ENCODE results near the gene PSG4.
"Not testable (repeated sequence)": the region's sequence is repeated elsewhere in the genome, so short reads cannot be mapped to it uniquely, and the experiment has no call there.

Gene PSG4

DNA sequence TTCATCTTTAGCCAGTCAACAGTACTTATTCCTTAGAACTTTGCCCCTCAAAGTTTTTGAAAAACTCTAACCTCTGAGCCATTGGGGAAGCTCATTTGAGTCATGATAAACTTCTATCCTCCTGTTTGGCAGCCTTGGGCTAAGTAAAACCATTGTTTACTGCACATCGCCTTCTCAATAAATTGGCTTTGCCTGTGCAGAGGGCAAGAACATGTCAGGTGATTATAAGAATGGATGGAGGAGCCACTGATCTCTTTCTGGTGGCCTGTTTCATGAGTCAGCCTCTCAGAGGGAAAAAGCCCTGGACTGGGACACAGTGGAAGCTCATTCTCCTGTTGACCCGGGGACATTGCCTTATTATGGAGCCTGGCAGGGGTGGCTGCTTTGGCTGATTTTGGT lies 19.4 kb upstream of the PSG4 start:
- Histone ChIP-seq H3K9me3 (ENCODE audit: control insufficient read depth in 1 of 2, low read length in 2 of 2) (peaks cover 6 to 22% of the 10 kb centered on the region in 2 donors), H3K4me3 (ENCODE audit: low read depth in 1 of 2, low read length in 2 of 2) (no peak overlapping the region), H3K27me3 (ENCODE audit: low read depth, low read length) (no peaks in the 10 kb centered on the region), H3K27ac (ENCODE audit: low read length) (no peak overlapping the region), H3K36me3 (ENCODE audit: control insufficient read depth in 1 of 2, insufficient read depth in 2 of 2, low read length in 2 of 2) (no peaks in the 10 kb centered on the region), H3K4me1 (ENCODE audit: control insufficient read depth in 1 of 2, insufficient read depth in 2 of 2, low read length in 2 of 2) (no peaks in the 10 kb centered on the region)

DNA sequence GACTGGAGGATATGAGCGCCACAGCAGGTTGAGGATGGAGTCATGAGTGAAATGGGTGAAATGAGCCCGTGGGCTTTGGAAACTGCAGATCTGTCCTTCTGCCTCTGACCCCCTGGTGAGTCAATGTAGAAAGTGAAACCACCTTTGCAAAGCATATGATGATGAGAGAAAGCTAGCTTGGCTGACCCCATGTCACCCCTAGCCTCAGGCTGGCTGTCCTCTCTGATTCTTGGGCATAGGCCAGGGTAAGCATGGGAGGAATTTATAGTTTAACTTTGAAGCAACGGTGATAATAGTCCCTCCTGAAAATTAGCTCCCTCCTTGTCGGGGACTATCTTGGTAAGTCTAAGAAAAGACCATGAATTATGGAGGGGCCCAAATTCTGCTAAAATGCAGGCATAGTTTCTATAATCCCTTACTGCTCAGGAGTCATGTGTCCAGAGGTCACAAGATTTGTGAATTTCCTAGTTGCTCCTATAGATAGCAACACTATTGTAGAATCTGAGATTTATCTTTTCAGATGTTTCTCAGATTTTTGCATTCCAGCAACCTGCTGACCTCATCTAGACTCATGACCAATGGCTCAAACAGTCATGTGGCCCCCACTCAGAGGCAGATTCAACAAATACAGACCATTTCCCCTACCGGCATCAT lies 18.9 kb upstream of the PSG4 start:
- H3K4me1 ChIP-seq (ENCODE audit: control insufficient read depth in 1 of 2, insufficient read depth in 2 of 2, low read length in 2 of 2); H3K27ac ChIP-seq (ENCODE audit: low read length); H3K27me3 ChIP-seq (ENCODE audit: low read depth, low read length); H3K4me3 ChIP-seq (ENCODE audit: low read depth in 1 of 2, low read length in 2 of 2); H3K36me3 ChIP-seq (ENCODE audit: control insufficient read depth in 1 of 2, insufficient read depth in 2 of 2, low read length in 2 of 2): not testable (repeated sequence)
- peaks cover 2 to 20% of the 10 kb centered on the region in 2 donors for H3K9me3 ChIP-seq (ENCODE audit: control insufficient read depth in 1 of 2, low read length in 2 of 2)

DNA sequence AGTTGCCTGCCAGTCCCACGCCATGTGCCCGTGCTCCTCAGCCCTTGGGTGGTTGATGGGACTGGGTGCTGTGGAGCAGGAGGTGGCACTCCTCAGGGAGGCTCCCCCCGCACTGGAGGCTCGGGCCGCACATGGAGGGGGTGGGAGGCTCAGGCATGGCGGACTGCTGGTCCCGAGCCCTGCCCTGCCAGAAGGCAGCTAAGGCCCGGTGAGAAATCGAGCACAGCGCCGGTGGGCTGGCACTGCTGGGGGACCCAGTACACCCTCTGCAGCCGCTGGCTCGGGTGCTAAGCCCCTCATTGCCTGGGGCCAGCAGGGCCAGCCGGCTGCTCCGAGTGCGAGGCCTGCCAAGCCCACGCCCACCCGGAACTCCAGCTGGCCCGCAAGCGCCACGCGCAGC lies 16.5 kb upstream of the PSG4 start:
- not testable (repeated sequence) for H3K27me3 ChIP-seq (ENCODE audit: low read depth, low read length); H3K27ac ChIP-seq (ENCODE audit: low read length); H3K9me3 ChIP-seq (ENCODE audit: control insufficient read depth in 1 of 2, low read length in 2 of 2); H3K36me3 ChIP-seq (ENCODE audit: control insufficient read depth in 1 of 2, insufficient read depth in 2 of 2, low read length in 2 of 2); H3K4me1 ChIP-seq (ENCODE audit: control insufficient read depth in 1 of 2, insufficient read depth in 2 of 2, low read length in 2 of 2); H3K4me3 ChIP-seq (ENCODE audit: low read depth in 1 of 2, low read length in 2 of 2)

DNA sequence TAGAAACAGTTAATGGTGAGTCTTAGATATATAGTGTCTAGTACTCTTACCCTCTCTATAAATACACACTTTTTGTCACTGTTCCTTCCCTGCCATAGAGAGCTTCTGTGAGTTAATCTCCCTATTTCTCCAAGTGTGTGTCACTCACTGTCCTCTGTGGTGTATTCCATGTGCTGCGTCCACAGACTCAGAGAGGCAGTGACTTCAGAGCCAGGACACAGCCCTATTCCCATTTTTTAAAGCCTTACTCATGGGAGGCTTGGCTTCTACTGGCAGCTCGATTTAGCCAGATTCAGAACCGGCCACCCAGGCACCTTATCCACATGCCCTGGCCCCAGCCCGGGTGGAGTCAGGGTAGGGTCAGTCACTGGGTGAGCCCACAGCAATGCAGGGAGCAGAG lies 13.7 kb upstream of the PSG4 start:
- not testable (repeated sequence) for H3K9me3 ChIP-seq (ENCODE audit: control insufficient read depth in 1 of 2, low read length in 2 of 2); H3K4me3 ChIP-seq (ENCODE audit: low read depth in 1 of 2, low read length in 2 of 2); H3K4me1 ChIP-seq (ENCODE audit: control insufficient read depth in 1 of 2, insufficient read depth in 2 of 2, low read length in 2 of 2); H3K27me3 ChIP-seq (ENCODE audit: low read depth, low read length); H3K36me3 ChIP-seq (ENCODE audit: control insufficient read depth in 1 of 2, insufficient read depth in 2 of 2, low read length in 2 of 2); H3K27ac ChIP-seq (ENCODE audit: low read length)

DNA sequence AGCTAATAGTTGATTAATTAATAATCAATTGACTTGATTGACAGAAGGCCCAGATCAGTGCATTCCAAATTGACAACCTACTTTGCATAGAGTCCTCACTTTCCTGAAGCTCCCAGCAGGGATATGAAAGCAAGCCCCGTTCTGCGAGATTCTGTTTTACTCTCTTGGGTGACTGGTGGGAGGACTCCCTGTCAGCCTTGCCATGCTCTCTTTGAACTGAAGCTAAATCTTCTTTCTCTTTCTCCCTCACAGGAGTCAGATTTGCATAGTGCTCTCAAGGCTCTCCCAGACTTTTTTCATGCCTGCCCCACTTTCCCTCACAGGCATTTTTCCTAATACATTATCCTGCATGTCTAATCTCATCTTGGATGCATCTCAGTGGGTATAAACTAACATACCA lies 10.4 kb upstream of the PSG4 start:
- not testable (repeated sequence) for H3K27ac ChIP-seq (ENCODE audit: low read length); H3K27me3 ChIP-seq (ENCODE audit: low read depth, low read length); H3K9me3 ChIP-seq (ENCODE audit: control insufficient read depth in 1 of 2, low read length in 2 of 2); H3K4me3 ChIP-seq (ENCODE audit: low read depth in 1 of 2, low read length in 2 of 2); H3K36me3 ChIP-seq (ENCODE audit: control insufficient read depth in 1 of 2, insufficient read depth in 2 of 2, low read length in 2 of 2); H3K4me1 ChIP-seq (ENCODE audit: control insufficient read depth in 1 of 2, insufficient read depth in 2 of 2, low read length in 2 of 2)

DNA sequence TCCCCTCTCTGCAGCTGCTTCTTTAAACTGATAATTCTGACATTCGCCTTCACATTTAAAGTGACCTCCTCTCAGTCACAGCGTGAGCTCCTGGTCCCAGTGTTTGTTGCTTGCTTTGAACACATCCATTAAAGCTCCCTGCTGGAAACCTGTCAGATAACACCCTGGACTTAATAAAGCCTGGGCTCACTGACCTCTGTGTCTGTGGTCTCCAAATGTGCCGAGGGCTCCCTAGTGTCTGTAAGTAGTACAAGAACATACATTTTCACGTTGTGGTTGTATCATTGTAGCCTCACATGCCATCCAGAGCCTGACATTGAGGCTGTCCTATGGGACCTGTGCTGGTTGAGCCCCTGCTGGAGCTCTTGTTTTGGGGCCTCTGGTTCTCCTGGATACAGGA lies 2.6 kb upstream of the PSG4 start:
- H3K36me3 ChIP-seq (ENCODE audit: control insufficient read depth in 1 of 2, insufficient read depth in 2 of 2, low read length in 2 of 2): no peaks in the 10 kb centered on the region
- H3K4me3 ChIP-seq (ENCODE audit: low read depth in 1 of 2, low read length in 2 of 2): no peak overlapping the region
- H3K27me3 ChIP-seq (ENCODE audit: low read depth, low read length): no peaks in the 10 kb centered on the region
- no peaks in the 10 kb centered on the region for H3K9me3 ChIP-seq (ENCODE audit: control insufficient read depth in 1 of 2, low read length in 2 of 2)
- H3K27ac ChIP-seq (ENCODE audit: low read length): no peak overlapping the region
- H3K4me1 ChIP-seq (ENCODE audit: control insufficient read depth in 1 of 2, insufficient read depth in 2 of 2, low read length in 2 of 2): no peaks in the 10 kb centered on the region

DNA sequence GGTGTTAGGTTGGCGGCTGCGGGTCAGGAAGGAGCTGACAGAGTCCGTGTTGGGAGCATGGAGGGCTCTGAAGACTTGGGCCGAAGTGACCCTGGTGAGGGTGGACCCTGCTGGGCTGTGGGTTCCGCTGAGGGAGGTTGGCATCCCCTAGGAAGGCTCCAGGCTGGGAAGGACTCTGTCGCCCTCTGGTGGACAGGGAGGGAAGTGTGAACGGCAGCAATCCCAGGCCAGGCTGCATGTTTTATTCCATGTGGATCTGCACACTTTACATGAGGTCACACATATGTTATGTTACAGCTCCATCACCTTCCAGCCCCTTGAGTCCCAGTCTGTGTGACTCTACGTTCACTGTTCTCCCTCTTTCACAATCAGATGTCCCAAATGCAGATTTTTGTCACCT lies 1.7 kb upstream of the PSG4 start:
- not testable (repeated sequence) for H3K9me3 ChIP-seq (ENCODE audit: control insufficient read depth in 1 of 2, low read length in 2 of 2); H3K36me3 ChIP-seq (ENCODE audit: control insufficient read depth in 1 of 2, insufficient read depth in 2 of 2, low read length in 2 of 2); H3K27ac ChIP-seq (ENCODE audit: low read length); H3K4me1 ChIP-seq (ENCODE audit: control insufficient read depth in 1 of 2, insufficient read depth in 2 of 2, low read length in 2 of 2); H3K4me3 ChIP-seq (ENCODE audit: low read depth in 1 of 2, low read length in 2 of 2); H3K27me3 ChIP-seq (ENCODE audit: low read depth, low read length)

DNA sequence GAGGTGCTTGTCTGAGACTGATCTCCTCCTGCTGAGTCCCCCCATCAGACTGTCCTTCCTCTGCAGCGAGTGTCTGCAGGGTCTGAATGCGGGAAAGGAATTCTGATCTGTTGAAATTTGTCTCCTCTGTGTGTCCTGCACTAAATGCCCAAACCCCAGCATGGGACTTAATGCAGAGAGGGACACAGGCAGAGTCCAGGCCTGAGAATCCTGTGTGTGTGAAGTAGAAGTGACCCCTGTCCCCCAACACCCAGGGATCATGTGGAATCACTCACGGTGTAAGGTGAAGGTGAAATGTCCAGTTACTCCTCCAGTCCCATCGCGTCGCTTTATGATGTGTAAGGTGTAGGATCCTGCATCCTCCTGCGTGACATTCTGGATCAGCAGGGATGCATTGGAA lies 1.8 kb downstream of the PSG4 start:
- H3K4me1 ChIP-seq (ENCODE audit: control insufficient read depth in 1 of 2, insufficient read depth in 2 of 2, low read length in 2 of 2); H3K27ac ChIP-seq (ENCODE audit: low read length); H3K27me3 ChIP-seq (ENCODE audit: low read depth, low read length); H3K36me3 ChIP-seq (ENCODE audit: control insufficient read depth in 1 of 2, insufficient read depth in 2 of 2, low read length in 2 of 2); H3K9me3 ChIP-seq (ENCODE audit: control insufficient read depth in 1 of 2, low read length in 2 of 2); H3K4me3 ChIP-seq (ENCODE audit: low read depth in 1 of 2, low read length in 2 of 2): not testable (repeated sequence)

DNA sequence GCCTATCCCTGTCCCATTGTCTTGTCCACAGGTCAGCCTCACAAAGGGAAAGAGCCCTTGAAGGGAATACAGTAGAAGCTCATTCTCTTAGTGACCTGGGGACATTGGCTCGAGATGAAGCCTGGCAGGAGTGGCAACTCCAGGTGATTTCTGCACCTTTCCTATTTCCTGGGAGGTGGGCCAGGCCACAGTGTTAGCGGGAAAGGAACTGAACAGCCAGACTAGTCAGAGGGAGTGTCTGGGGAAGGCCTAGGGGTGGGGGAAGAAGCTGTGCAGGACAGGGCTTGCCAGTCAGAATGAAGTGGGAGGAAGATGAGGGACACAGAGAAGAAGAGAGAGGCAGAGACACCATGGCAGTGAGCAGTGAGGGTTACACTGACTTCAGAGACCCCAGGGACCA lies 3.5 kb downstream of the PSG4 start:
- H3K4me3 ChIP-seq (ENCODE audit: low read depth in 1 of 2, low read length in 2 of 2); H3K36me3 ChIP-seq (ENCODE audit: control insufficient read depth in 1 of 2, insufficient read depth in 2 of 2, low read length in 2 of 2); H3K4me1 ChIP-seq (ENCODE audit: control insufficient read depth in 1 of 2, insufficient read depth in 2 of 2, low read length in 2 of 2); H3K27ac ChIP-seq (ENCODE audit: low read length); H3K27me3 ChIP-seq (ENCODE audit: low read depth, low read length); H3K9me3 ChIP-seq (ENCODE audit: control insufficient read depth in 1 of 2, low read length in 2 of 2): not testable (repeated sequence)

DNA sequence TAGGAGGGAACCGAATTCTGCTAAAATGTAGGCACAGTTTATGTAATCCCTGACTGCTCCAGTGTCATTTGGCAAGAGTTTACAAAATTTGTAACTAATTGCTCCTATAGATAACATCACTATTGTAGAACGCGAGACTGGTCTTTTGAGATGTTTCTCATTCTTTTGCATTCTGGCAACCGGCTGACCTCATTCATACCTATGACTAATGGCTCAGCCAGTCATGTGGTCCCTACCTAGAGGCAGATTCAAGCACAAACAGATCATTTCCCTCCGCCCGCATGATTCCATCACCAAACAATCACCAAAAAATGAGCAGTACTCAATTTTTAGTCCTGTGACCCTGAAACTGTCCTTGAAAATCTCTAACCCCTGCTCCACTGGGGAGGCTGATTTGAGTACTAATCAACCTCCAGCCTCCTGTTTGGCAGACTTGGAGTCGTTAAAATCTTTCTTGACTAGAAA lies 4.1 kb downstream of the PSG4 start:
- not testable (repeated sequence) for H3K27me3 ChIP-seq (ENCODE audit: low read depth, low read length); H3K9me3 ChIP-seq (ENCODE audit: control insufficient read depth in 1 of 2, low read length in 2 of 2); H3K4me1 ChIP-seq (ENCODE audit: control insufficient read depth in 1 of 2, insufficient read depth in 2 of 2, low read length in 2 of 2); H3K36me3 ChIP-seq (ENCODE audit: control insufficient read depth in 1 of 2, insufficient read depth in 2 of 2, low read length in 2 of 2); H3K27ac ChIP-seq (ENCODE audit: low read length); H3K4me3 ChIP-seq (ENCODE audit: low read depth in 1 of 2, low read length in 2 of 2)

DNA sequence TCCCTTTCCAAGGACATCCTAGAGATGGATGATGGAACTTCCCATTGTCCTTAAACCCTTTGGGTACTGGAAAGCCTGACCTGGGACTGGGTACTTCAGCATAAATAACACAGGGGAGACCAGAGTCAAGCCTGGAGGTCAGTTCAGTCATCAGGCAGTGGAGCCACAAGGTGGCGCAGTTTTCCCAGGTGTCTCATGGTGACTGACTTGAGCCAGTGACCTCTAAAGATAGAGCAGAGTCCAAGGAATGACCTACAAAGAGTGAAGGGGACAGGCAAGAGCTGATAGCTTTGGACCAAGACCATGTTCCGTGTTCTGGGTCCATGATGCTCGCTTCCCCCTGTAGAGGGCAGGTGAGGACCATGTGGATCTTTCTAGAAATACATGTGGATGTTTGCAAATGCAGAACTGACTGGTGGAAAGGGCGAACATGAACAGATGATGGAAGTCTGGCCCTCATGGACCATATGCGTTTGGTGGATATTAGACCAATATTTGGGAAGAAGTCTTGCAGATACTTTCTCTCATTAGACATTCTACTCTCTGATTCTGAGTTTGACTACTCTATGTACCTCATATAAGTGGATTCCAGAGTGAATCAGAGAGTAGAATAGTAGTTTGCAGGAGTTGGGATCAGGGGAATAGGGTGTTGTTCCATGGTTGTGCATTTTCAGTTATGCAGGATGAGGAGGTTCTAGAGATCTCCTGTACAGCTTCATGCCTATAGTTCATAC lies 6.6 kb downstream of the PSG4 start:
- not testable (repeated sequence) for H3K9me3 ChIP-seq (ENCODE audit: control insufficient read depth in 1 of 2, low read length in 2 of 2); H3K4me1 ChIP-seq (ENCODE audit: control insufficient read depth in 1 of 2, insufficient read depth in 2 of 2, low read length in 2 of 2); H3K27ac ChIP-seq (ENCODE audit: low read length); H3K36me3 ChIP-seq (ENCODE audit: control insufficient read depth in 1 of 2, insufficient read depth in 2 of 2, low read length in 2 of 2); H3K27me3 ChIP-seq (ENCODE audit: low read depth, low read length); H3K4me3 ChIP-seq (ENCODE audit: low read depth in 1 of 2, low read length in 2 of 2)
